Hematopoietic multipotent progenitor cell treated with erythropoietin and hydrocortisone succinate and interleukin-3 and kit ligand, for 6 days (in vitro differentiated cells): ENCODE data around the gene TMEM217.
"Not testable (repeated sequence)": the region's sequence is repeated elsewhere in the genome, so short reads cannot be mapped to it uniquely, and the experiment has no call there.

Experiments
- DNase-seq: peaks from one replicate; pipeline ENCODE4 v3.0.0-alpha.2; 2015

TMEM217 gene

DNA sequence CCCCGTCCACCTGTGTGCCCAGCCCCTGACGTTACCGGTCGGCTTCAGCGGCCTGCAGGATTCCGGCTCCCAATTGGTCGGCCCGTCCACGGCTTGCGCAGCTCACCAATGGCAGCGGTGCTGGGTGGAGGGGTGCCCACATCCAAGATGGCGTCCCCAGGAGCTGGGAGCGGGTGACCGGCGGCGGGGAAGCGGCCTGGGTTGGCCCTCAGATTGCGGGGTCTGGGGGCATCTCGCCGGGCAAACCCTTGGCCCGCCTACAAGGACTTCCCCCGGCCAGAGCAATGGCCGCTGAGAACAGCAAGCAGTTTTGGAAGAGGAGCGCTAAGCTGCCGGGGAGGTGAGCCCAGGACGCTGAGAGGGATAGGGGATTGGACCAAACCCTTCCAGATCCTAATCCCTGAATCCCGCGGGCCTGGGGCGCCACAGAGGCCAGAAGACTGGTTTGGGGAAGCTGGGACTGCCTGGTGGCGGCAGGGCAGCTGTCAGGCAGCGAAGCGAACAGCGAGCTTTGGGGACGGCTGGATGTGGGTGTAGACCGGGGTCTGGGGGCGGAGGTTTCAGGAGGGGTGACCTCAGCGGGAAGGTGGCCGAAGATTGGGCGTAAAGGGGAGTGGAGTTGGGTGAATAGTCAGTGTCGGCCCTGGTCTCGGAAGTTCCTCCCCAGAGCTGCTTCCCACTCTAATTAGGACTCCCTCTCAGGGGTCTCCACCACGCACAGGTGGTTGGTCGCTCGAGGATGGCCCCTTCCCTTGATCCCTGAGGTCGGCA, at the start of gene TMEM217, which contains the start of gene TBC1D22B:
Gene TMEM217 (minus strand): TSS at position 511 of the 771 bp plus-strand sequence. CDS start 39,114 bp downstream, outside the sequence.
Gene TBC1D22B (plus strand): TSS at position 139 of the 771 bp plus-strand sequence. CDS start 146 bp downstream, at position 285.
- peak; percentile 98 for DNase-seq

GRCh38 chr6:37307484-37307883, 49.5 kb upstream of the TMEM217 start:
- not testable (repeated sequence) for DNase-seq

GRCh38 chr6:37306624-37307222, 48.8 kb upstream of the TMEM217 start:
- DNase-seq: no peak

DNA sequence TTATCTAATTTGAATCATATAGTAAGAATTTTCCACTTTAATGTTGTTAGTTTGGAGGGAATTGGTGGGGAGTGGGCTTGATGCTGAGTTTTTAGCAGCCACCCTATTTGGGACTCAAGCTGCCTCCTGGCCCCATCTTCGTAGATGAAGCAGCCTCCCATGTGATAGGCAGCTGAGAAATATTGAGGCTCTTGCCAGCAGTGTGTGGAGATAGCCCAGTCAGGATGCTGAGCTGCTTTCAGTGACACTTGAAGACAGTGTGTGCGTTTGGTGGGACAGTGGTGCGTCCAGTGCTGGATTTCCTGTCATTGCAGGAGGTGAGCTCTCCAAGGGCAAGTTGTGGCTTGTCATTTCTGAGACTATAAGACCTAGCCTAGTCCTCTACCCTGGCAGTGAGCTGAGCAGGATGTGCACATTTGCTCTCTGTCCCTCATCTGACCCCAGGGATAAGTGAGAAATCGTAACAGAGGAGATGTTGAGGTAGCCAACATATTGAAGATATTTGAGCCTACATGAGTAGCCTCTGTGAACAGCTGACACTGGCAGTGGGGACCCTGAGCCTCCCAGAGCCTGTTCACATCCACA, 48.0 kb upstream of the TMEM217 start:
- DNase-seq: no peak

- no peak for DNase-seq
Observed at GRCh38 chr6:37304766-37305165, 46.8 kb upstream of the TMEM217 start.

DNA sequence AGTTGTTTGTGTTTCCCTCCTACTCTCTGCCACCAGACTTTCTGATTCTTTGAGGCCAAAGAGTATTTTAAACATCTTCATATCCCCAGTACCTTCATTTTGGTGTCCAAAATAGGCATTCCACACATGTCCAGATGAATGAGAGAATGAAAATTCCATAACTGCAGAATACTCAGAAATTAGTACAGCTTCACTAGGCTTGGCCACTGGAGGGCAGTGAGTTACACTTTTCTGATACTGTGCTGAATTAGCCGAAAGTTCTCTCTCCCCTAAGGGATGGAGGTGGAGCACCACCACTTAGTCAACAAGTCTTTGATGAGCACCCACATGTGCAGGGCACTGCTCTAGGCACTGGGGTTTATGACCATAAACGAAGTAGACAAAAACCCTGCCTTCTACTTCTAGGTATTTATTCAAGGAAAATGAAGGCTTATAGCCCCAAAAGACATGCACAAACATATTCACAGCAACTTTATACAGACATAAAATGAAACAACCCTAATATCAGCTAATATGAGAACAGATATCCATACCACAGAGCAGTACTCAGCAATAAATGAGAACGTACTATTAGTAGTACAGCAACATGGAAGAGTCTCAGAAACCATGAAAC, 46.1 kb upstream of the TMEM217 start:
- peak; percentile 84 for DNase-seq

GRCh38 chr6:37303091-37303660, 45.2 kb upstream of the TMEM217 start:
- DNase-seq: peak; percentile 36

DNA sequence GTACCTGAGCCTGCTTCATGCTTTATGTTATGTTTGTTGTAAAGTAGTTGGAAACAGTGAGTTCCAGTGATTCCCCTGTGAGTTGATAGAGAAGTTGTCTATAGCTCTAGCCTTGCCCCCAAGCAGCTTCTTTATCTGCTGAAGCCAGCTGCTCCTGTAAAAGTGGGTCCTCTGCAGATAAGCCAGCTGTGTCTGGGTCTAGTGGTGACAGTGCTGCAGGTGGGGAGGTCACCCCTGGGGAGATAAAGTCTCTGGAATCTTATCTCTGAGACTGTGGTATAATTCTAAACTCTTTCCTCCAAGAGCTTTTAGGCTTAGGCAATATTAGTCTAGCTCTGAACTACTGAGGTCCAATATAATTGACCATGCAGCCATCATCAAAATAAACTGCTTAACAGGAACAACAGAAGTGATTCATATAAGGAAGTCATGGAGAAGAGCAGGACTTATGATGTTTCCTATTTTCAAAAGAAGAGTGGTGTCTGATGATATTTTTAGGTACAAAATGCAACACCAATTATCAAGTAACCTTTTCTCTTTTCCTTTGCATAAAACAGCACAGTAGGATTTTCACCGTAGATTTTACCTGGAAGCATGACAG, 44.2 kb upstream of the TMEM217 start:
- DNase-seq: peak; percentile 93

DNA sequence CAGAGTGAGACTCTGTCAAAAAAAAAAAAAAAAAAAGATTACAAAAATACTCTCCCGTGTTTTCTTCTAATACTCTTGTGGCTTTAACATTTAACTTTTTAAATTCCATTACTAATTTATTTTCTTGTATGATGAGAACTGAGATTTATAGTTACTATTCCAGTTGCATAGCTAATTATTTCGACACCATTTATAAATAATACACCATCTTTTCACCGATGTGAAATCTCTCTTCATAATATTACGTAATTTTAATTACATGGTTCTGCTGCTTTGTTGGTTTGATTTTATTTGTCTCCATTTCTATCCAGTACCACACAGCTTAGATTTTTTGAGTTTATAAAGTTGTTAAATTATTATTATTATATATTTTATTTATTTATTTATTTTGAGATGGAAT, 42.0 kb upstream of the TMEM217 start:
- no peak for DNase-seq

DNA sequence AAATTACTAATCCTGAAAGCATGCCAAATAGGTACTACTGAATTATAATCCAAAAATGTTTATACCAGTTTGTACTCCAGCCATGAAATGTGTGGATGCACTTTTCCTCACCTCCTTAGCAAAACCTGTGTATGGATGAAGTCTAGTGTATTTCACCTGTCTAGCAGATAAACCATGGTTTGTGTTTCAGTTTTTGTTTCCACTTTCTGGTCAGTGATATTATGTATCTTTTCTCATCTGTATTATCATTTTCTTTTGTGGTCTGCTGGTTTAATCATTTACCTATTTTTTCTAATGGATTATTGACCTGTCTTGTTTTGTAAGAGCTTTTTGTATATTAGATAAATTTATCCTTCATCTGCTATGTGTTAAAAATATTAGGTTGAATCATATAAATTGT, 41.0 kb upstream of the TMEM217 start:
- no peak for DNase-seq

DNA sequence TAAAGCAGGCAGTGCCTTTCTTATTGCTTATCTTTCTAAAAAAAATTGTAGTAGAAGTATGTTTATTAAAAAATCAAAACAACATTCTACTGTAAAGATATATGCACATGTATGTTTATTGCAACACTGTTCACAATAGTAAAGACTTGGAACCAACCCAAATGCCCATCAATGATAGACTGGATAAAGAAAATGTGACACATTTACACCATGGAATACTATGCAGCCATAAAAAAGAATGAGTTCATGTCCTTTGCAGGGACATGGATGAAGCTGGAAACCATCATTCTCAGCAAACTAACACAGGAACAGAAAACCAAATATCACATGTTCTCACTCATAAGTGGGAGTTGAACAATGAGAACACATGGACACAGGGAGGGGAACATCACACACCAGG, 39.7 kb upstream of the TMEM217 start:
- not testable (repeated sequence) for DNase-seq

DNA sequence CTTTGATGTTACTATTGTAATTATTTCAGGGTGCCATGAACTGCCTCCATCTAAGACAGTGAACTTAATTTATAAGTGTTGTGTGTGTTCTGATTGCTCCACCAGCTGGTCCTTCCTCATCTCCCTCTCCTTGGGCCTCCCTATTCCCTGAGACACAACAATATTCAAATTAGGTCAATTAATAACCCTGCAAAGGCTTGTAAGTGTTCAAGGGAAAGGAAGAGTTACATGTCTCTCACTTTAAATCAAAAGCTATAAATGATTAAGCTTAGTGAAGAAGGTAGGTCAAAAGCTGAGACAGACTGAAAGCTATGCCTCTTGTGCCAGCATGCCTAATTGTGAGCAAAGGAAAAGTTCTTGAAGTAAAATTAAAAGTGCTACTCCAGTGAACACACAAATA, 35.5 kb upstream of the TMEM217 start:
- DNase-seq: no peak

DNA sequence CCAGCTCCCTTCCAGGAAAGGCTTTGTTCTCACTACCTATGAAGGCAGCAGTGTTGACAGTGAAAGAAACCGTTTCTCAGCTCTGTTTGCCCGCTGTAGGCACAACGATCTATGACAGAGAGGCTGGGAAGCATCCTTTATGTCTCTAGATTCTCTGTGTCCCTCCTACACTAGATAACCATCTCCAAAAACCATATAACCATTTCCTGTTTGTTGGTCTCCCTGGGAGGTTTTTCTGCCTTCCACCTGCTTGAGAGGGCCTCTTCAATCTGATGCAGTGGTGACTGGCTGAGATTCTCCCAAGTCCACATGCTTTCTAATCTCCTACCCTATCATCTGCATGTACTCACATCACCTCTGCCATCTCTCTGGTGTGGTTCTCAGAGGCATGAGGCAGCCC, 32.0 kb upstream of the TMEM217 start:
- peak; percentile 45 for DNase-seq

- DNase-seq: no peak
Observed at GRCh38 chr6:37288247-37288646, 30.3 kb upstream of the TMEM217 start.

- DNase-seq: no peak
Observed at GRCh38 chr6:37287519-37288157, 29.7 kb upstream of the TMEM217 start.

- DNase-seq: no peak
Observed at GRCh38 chr6:37285861-37286311, 27.9 kb upstream of the TMEM217 start.

DNA sequence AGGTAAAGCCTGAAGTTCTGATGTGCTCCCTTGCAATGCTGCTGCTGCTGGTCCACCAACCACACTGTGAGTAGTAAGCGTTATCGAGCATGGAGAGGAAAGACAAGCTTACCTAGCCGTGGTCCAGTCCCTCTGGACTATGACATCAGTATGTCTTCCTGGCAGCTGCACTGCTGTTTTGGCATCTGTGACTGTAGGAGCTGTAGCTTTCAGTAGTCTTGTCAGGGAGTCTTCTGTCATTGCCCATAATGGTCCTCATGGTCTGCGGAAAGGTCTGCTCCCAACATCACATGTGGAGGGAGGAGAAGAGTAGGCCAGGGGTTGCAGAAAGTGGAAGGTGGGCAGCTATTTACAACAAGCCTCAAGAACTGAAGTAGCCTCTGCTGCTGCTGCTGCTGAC, 26.8 kb upstream of the TMEM217 start:
- no peak for DNase-seq

GRCh38 chr6:37283671-37284151, 25.8 kb upstream of the TMEM217 start:
- DNase-seq: no peak

DNA sequence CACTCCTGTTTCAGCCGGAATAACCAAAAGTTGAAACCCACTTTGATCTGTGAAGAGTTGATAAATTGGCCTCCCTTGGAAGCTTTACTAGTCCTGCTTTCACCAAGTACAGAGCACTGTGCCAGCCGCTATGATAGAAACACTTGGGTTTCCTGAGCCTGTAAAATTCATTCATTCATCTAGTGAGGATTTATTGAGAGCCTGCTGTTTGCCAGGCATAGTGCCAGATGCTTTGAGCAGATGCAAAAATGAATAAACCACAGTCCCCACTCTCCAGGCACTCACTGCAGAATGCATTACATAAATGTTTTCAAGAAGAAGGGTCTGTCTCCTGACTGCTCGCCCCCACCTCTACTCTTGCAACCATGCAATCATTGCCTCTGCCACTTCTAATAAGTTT, 25.3 kb upstream of the TMEM217 start:
- no peak for DNase-seq

DNA sequence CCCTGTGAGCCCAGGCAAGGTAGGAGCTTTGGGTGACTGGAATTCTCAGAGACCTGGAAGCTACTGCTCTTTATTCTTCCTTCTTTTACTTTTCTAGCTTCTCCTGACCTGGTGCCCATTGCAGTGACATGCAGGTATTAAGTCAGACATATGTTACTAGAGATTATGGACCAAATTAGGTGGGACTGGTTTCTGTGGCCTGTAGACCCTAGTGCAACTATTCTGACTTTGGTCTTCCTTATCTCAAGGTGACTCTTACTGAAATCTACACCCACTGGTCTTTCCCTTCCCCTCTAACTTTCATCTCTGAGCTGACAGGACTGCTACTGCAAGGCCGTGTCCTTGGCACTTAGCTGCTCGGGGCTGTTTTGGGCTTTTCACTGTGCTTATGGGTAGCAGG, 24.4 kb upstream of the TMEM217 start:
- DNase-seq: peak; percentile 16

DNA sequence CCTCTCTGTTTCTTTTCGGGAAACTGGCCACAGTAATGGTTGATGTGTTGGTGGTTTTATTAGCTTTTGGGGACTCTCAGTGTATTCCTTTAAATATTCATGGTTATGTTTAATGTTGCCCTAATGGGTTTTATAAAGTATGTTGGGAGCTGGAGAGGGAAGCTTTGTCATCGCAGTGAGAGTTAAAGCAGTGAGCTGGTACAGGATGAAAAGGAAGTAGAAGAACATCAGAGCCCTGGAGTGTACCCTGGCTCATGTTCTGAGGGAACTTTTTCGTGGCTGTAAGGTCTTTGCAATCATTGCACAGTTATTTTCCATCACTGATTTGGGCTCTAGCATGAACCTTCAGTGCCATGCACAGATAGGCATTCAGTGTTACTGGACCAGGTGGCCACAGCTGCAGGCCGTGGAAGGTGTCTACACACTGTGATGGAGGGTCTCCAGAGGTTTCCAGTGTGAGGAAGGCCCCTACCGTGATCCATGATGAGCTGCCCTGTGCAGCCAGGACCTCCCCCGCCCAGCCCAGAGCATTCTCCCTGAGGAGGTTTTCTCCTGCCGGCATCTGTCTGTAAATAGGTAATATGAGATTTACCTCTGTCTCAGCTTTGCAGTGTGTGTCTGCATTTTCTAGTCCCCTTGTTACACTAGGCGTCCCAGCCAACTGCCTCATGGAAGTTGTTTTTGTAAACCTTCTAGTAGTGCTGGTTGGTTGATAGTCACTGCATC, 22.4 kb upstream of the TMEM217 start:
- DNase-seq: no peak
